UCSD-AML1 (cell line): ENCODE measurements around the gene GCK.
"Not testable (repeated sequence)": the region's sequence is repeated elsewhere in the genome, so short reads cannot be mapped to it uniquely, and the experiment has no call there.

Experiments used
- DNase-seq: peaks from one replicate; lab custom pipeline; 2025; ENCODE audit not compliant: unreplicated experiment; lab: John Stamatoyannopoulos, UW

Gene GCK

GRCh38 chr7:44206008-44206407 lies 16.8 kb upstream of the GCK start:
- DNase-seq, result no peak

- DNase-seq, result no peak
Observed at GRCh38 chr7:44201813-44202212, 12.6 kb upstream of the GCK start.

GRCh38 chr7:44200699-44201461 lies 11.6 kb upstream of the GCK start, which contains the start of gene YKT6:
Gene YKT6 (plus strand): TSS chr7:44200978. CDS start chr7:44201136, 158 bp downstream.
- peak; percentile 84 for DNase-seq

GRCh38 chr7:44200163-44200562 lies 10.9 kb upstream of the GCK start:
- not testable (repeated sequence) for DNase-seq

- DNase-seq, result no peak
Observed at GRCh38 chr7:44197474-44197873, 8.2 kb upstream of the GCK start.

- peak; percentile 14 for DNase-seq
Observed at GRCh38 chr7:44196450-44196872, 7.2 kb upstream of the GCK start.

- no peak for DNase-seq
Observed at GRCh38 chr7:44195889-44196288, 6.7 kb upstream of the GCK start.

GRCh38 chr7:44194562-44195145 lies 5.4 kb upstream of the GCK start:
- DNase-seq, result no peak

- no peak for DNase-seq
Observed at GRCh38 chr7:44194069-44194468, 4.8 kb upstream of the GCK start.

GRCh38 chr7:44193011-44193802 lies 4.0 kb upstream of the GCK start:
- DNase-seq, result no peak

GRCh38 chr7:44191171-44191570 lies 1.9 kb upstream of the GCK start:
- no peak for DNase-seq

- no peak for DNase-seq
Observed at GRCh38 chr7:44189993-44190872, 994 bp upstream of the GCK start.

GRCh38 chr7:44188480-44189225 lies 586 bp downstream of the GCK start:
- DNase-seq, result no peak

- no peak for DNase-seq
Observed at GRCh38 chr7:44187636-44188416, 1.4 kb downstream of the GCK start.

- DNase-seq, result no peak
Observed at GRCh38 chr7:44186736-44187135, 2.5 kb downstream of the GCK start.

- no peak for DNase-seq
Observed at GRCh38 chr7:44185729-44186128, 3.5 kb downstream of the GCK start.

- DNase-seq, result no peak
Observed at GRCh38 chr7:44184873-44185446, 4.3 kb downstream of the GCK start.

GRCh38 chr7:44184206-44184872 lies 4.9 kb downstream of the GCK start:
- DNase-seq, result no peak

- DNase-seq, result no peak
Observed at GRCh38 chr7:44183386-44183785, 5.9 kb downstream of the GCK start.
